H9 (cell line): ENCODE measurements around the gene WWC1. TPM values are rescaled to one million over a fixed set of nuclear protein-coding genes. Genes with fewer than 3 reads are reported as not detected.

ENCODE experiments used
- DNase-seq: peaks from one replicate; pipeline ENCODE4 v3.0.0-alpha.2; 2017
- H2AFZ ChIP-seq: one replicate; pipeline ENCODE4 v1.6.1; 2013; ENCODE audit warnings: mild to moderate bottlenecking, low read length, control low read depth, moderate library complexity
- H2AK5ac ChIP-seq: 2 replicates; pipeline ENCODE4 v1.6.1; 2013; ENCODE audit warnings: low read length, control low read depth, mixed read lengths; ENCODE audit not compliant: insufficient read length
- H2BK120ac ChIP-seq: one replicate; pipeline ENCODE4 v1.6.1; 2013; ENCODE audit warnings: low read depth, mild to moderate bottlenecking, low read length, control low read depth, inconsistent platforms; ENCODE audit not compliant: poor library complexity, severe bottlenecking
- H2BK12ac ChIP-seq: 2 replicates; pipeline ENCODE4 v1.6.1; 2013; ENCODE audit warnings: low read length, control low read depth, mixed read lengths, low read depth; ENCODE audit not compliant: insufficient read length
- H2BK15ac ChIP-seq: 2 replicates; pipeline ENCODE4 v1.6.1; 2013; ENCODE audit warnings: low read depth, low read length, control low read depth
- H2BK20ac ChIP-seq: one replicate; pipeline ENCODE4 v1.6.1; 2013; ENCODE audit warnings: low read depth, mild to moderate bottlenecking, low read length, control low read depth, inconsistent platforms; ENCODE audit not compliant: poor library complexity, severe bottlenecking
- H2BK5ac ChIP-seq: 2 replicates; pipeline ENCODE4 v1.6.1; 2013; ENCODE audit warnings: low read length, control low read depth, mixed read lengths; ENCODE audit not compliant: insufficient read length
- H3K14ac ChIP-seq: 2 replicates; pipeline ENCODE4 v1.6.1; 2013; ENCODE audit warnings: low read length, control low read depth; ENCODE audit not compliant: insufficient read depth
- H3K18ac ChIP-seq: 2 replicates; pipeline ENCODE4 v1.6.1; 2013; ENCODE audit warnings: low read depth, mild to moderate bottlenecking, mixed read lengths, low read length, control low read depth; ENCODE audit not compliant: insufficient read length
- H3K23ac ChIP-seq: 2 replicates; pipeline ENCODE4 v1.6.1; 2013; ENCODE audit warnings: low read length, control low read depth, mixed read lengths, low read depth; ENCODE audit not compliant: insufficient read length
- H3K23me2 ChIP-seq: 2 replicates; pipeline ENCODE4 v1.6.1; 2013; ENCODE audit warnings: low read depth, mild to moderate bottlenecking, mixed read lengths, low read length, control low read depth; ENCODE audit not compliant: insufficient read length, poor library complexity, severe bottlenecking
- H3K27ac ChIP-seq: 2 replicates; pipeline ENCODE4 v1.5.1; 2013; ENCODE audit warnings: low read length, control low read depth, mixed read lengths, low read depth; ENCODE audit not compliant: insufficient read length
- H3K27me3 ChIP-seq: 2 replicates; pipeline ENCODE4 v1.6.1; 2013; ENCODE audit warnings: low read length, control low read depth, inconsistent platforms; ENCODE audit not compliant: insufficient read depth
- H3K4ac ChIP-seq: 2 replicates; pipeline ENCODE4 v1.6.1; 2013; ENCODE audit warnings: low read depth, mild to moderate bottlenecking, control low read depth, inconsistent platforms, low read length, moderate library complexity
- H3K4me1 ChIP-seq: 2 replicates; pipeline ENCODE4 v1.6.1; 2013; ENCODE audit warnings: low read length, control low read depth, inconsistent platforms; ENCODE audit not compliant: insufficient read depth
- H3K4me2 ChIP-seq: 2 replicates; pipeline ENCODE4 v1.6.1; 2013; ENCODE audit warnings: low read length, control low read depth, mixed read lengths; ENCODE audit not compliant: insufficient read length, insufficient read depth
- H3K56ac ChIP-seq: 2 replicates; pipeline ENCODE4 v1.6.1; 2013; ENCODE audit warnings: low read depth, mild to moderate bottlenecking, mixed read lengths, low read length, control low read depth; ENCODE audit not compliant: insufficient read length
- H3K79me1 ChIP-seq: 2 replicates; pipeline ENCODE4 v1.6.1; 2013; ENCODE audit warnings: low read depth, mild to moderate bottlenecking, moderate library complexity, low read length, control low read depth, inconsistent platforms; ENCODE audit not compliant: insufficient read depth, poor library complexity, severe bottlenecking
- H3K79me2 ChIP-seq: 2 replicates; pipeline ENCODE4 v1.6.1; 2013; ENCODE audit warnings: low read length, control low read depth, inconsistent platforms; ENCODE audit not compliant: insufficient read depth
- H3K9ac ChIP-seq: 2 replicates; pipeline ENCODE4 v1.6.1; 2013; ENCODE audit warnings: low read length, control low read depth, mixed read lengths; ENCODE audit not compliant: insufficient read length; ENCODE audit errors: extremely low read depth
- H3K9me3 ChIP-seq: one replicate; pipeline ENCODE4 v1.6.1; 2013; ENCODE audit warnings: low read depth, low read length, inconsistent platforms; ENCODE audit not compliant: control insufficient read depth
- H3T11ph ChIP-seq: one replicate; pipeline ENCODE4 v1.6.1; 2013; ENCODE audit warnings: mild to moderate bottlenecking, low read length, control low read depth, inconsistent platforms
- H4K20me1 ChIP-seq: one replicate; pipeline ENCODE4 v1.6.1; 2013; ENCODE audit not compliant: control insufficient read depth, insufficient read length, insufficient read depth
- H4K5ac ChIP-seq: 2 replicates; pipeline ENCODE4 v1.6.1; 2013; ENCODE audit warnings: low read depth, mild to moderate bottlenecking, mixed read lengths, low read length, control low read depth; ENCODE audit not compliant: insufficient read length
- H4K8ac ChIP-seq: replicated peaks from 2 replicates; pipeline ENCODE4 v1.6.1; 2013; ENCODE audit warnings: low read length, control low read depth, mixed read lengths, low read depth; ENCODE audit not compliant: insufficient read length
- H4K91ac ChIP-seq: 2 replicates; pipeline ENCODE4 v1.6.1; 2013; ENCODE audit warnings: low read depth, mild to moderate bottlenecking, moderate library complexity, mixed read lengths, low read length, control low read depth; ENCODE audit not compliant: insufficient read length
- H3K27ac Mint-ChIP-seq, 3 experiments: 2 replicates in 2 of 3; 3 replicates in 1 of 3; pipeline ENCODE4 v1.8.0; 2020 to 2021; ENCODE audit warnings: mixed read lengths in 3 of 3, mild to moderate bottlenecking in 1 of 3, moderate library complexity in 1 of 3
- H3K27me3 Mint-ChIP-seq: 2 replicates; pipeline ENCODE4 v1.8.0; 2021; ENCODE audit warnings: low read depth, mild to moderate bottlenecking, moderate library complexity, mixed read lengths
- H3K36me3 Mint-ChIP-seq, 3 experiments: 2 replicates in 2 of 3; 3 replicates in 1 of 3; pipeline ENCODE4 v1.8.0; 2020 to 2021; ENCODE audit warnings: low read depth in 3 of 3, mixed read lengths in 3 of 3; ENCODE audit not compliant: insufficient read depth in 1 of 3
- H3K4me1 Mint-ChIP-seq, 2 experiments: 2 replicates each; pipeline ENCODE4 v1.8.0; 2020; ENCODE audit warnings: mixed read lengths in 2 of 2
- H3K4me3 Mint-ChIP-seq, 2 experiments: 2 replicates in 1 of 2; 3 replicates in 1 of 2; pipeline ENCODE4 v1.8.0; 2020 to 2021; ENCODE audit warnings: mild to moderate bottlenecking in 2 of 2, mixed read lengths in 2 of 2, moderate library complexity in 1 of 2
- H3K9me3 Mint-ChIP-seq, 2 experiments: 2 replicates in 1 of 2; 3 replicates in 1 of 2; pipeline ENCODE4 v1.8.0; 2020; ENCODE audit warnings: mild to moderate bottlenecking in 2 of 2, mixed read lengths in 2 of 2, moderate library complexity in 1 of 2
- WGBS: extraction: QIAGEN DNeasy Blood & Tissue Kit; methylation state at CpG from one replicate; pipeline ENCODE4 v1.1.7; 2013; ENCODE audit warnings: missing lambda C conversion rate, low lambda C conversion rate, mixed read lengths; ENCODE audit not compliant: insufficient read length; ENCODE audit errors: extremely low coverage; 5-methylcytosine and 5-hydroxymethylcytosine counted together
- total RNA-seq: library from RNA; stranded (reverse); gene quantifications from 2 replicates; pipeline ENCODE4 v1.2.1, GENCODE V29; 2021
- TF ChIP-seq, protein P1 (sequence below): fragments of 200-600 bp; sonication (generic); conservative IDR thresholded peaks from 3 replicates; pipeline ENCODE4 v1.8.0; 2021; ENCODE audit warnings: antibody characterized with exemption, mild to moderate bottlenecking

WWC1 gene
- total RNA-seq, 1 experiment from 2014 or later = 28.2 TPM

GRCh38 chr5:168413596-168413995, 122.2 kb downstream of the WWC1 start:
- H3K27ac Mint-ChIP-seq = peak overlapping the region in 1 of 3 experiments; percentile 53; a peak in 1 of 7 replicates
- Histone ChIP-seq H3K9me3 (no peaks in the 10 kb centered on the region), H3K23ac (no peak overlapping the region), H3K56ac (no peak overlapping the region), H2AFZ (no peak overlapping the region), H2BK5ac (no peak overlapping the region), H2AK5ac (no peak overlapping the region), H2BK12ac (no peak overlapping the region), H3K79me1 (no peaks in the 10 kb centered on the region), H4K20me1 (no peaks in the 10 kb centered on the region), H3K4me2 (no peak overlapping the region), H2BK20ac (no peak overlapping the region), H3K27me3 (no peaks in the 10 kb centered on the region), H2BK15ac (no peak overlapping the region), H3K4me1 (no peaks in the 10 kb centered on the region), H3K18ac (no peak overlapping the region), H2BK120ac (no peak overlapping the region), H3K14ac (no peak overlapping the region), H3K23me2 (no peaks in the 10 kb centered on the region), H4K91ac (no peak overlapping the region), H3K9ac (no peak overlapping the region), H3K4ac (no peak overlapping the region), H4K5ac (no peak overlapping the region), H3T11ph (no peak overlapping the region), H3K79me2 (no peaks in the 10 kb centered on the region), H4K8ac (no peak overlapping the region), H3K27ac (no peak overlapping the region)
- no peak overlapping the region for H3K4me3 Mint-ChIP-seq
- H3K4me1 Mint-ChIP-seq = no peaks in the 10 kb centered on the region
- H3K36me3 Mint-ChIP-seq = peaks cover 13 to 48% (median 47%) of the 10 kb centered on the region in 3 experiments; a peak in 6 of 7 replicates
- no peak for DNase-seq
- TF ChIP-seq, protein P1, sequence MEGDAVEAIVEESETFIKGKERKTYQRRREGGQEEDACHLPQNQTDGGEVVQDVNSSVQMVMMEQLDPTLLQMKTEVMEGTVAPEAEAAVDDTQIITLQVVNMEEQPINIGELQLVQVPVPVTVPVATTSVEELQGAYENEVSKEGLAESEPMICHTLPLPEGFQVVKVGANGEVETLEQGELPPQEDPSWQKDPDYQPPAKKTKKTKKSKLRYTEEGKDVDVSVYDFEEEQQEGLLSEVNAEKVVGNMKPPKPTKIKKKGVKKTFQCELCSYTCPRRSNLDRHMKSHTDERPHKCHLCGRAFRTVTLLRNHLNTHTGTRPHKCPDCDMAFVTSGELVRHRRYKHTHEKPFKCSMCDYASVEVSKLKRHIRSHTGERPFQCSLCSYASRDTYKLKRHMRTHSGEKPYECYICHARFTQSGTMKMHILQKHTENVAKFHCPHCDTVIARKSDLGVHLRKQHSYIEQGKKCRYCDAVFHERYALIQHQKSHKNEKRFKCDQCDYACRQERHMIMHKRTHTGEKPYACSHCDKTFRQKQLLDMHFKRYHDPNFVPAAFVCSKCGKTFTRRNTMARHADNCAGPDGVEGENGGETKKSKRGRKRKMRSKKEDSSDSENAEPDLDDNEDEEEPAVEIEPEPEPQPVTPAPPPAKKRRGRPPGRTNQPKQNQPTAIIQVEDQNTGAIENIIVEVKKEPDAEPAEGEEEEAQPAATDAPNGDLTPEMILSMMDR = no peak
- no CpG with 5 or more reads among the region's 3 CpGs for WGBS
- no peaks in the 10 kb centered on the region for H3K9me3 Mint-ChIP-seq
- H3K27me3 Mint-ChIP-seq = no peaks in the 10 kb centered on the region
